ENCODE measurements around the gene PPM1H. TPM values are rescaled to one million over a fixed set of nuclear protein-coding genes. Genes with fewer than 3 reads are reported as not detected.

Gene PPM1H
- total and polyA plus RNA-seq, 10 of the 15 experiments (the other 5 are each of a cell fraction or from before 2014, with no cell fraction given), result 0.11 to 0.83 (median 0.49) TPM

GRCh38 chr12:62934799-62935674 is at the start of gene PPM1H (continued):
- TF ChIP-seq, protein P1, sequence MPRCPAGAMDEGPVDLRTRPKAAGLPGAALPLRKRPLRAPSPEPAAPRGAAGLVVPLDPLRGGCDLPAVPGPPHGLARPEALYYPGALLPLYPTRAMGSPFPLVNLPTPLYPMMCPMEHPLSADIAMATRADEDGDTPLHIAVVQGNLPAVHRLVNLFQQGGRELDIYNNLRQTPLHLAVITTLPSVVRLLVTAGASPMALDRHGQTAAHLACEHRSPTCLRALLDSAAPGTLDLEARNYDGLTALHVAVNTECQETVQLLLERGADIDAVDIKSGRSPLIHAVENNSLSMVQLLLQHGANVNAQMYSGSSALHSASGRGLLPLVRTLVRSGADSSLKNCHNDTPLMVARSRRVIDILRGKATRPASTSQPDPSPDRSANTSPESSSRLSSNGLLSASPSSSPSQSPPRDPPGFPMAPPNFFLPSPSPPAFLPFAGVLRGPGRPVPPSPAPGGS (IDR thresholded peaks at IDR 0.05; ENCODE audit: borderline replicate concordance, insufficient read depth, low read depth, low read length, poor library complexity, severe bottlenecking), result no peak
- TF ChIP-seq, protein P2, sequence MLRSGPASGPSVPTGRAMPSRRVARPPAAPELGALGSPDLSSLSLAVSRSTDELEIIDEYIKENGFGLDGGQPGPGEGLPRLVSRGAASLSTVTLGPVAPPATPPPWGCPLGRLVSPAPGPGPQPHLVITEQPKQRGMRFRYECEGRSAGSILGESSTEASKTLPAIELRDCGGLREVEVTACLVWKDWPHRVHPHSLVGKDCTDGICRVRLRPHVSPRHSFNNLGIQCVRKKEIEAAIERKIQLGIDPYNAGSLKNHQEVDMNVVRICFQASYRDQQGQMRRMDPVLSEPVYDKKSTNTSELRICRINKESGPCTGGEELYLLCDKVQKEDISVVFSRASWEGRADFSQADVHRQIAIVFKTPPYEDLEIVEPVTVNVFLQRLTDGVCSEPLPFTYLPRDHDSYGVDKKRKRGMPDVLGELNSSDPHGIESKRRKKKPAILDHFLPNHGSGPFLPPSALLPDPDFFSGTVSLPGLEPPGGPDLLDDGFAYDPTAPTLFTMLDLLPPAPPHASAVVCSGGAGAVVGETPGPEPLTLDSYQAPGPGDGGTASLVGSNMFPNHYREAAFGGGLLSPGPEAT (IDR thresholded peaks at IDR 0.05; ENCODE audit: low read depth), result no peak
- TF ChIP-seq IKZF1 (conservative IDR thresholded peaks at IDR 0.05) (peak; percentile 45; the same call in 1 of the 2 replicates), CHD4 (IDR thresholded peaks at IDR 0.05) (no peak), FOS (IDR thresholded peaks at IDR 0.05; ENCODE audit: borderline replicate concordance, extremely low read depth, insufficient read length) (no peak), CREB1 (IDR thresholded peaks at IDR 0.05; ENCODE audit: low read depth) (no peak), CBFB (IDR thresholded peaks at IDR 0.05; ENCODE audit: low read depth) (no peak), CBX5 (IDR thresholded peaks at IDR 0.05; ENCODE audit: low read depth) (no peak), SRF (IDR thresholded peaks at IDR 0.05; ENCODE audit: low read depth in 2 of 2, low read length in 2 of 2) (no peak), PAX5 (IDR thresholded peaks at IDR 0.05; ENCODE audit: borderline replicate concordance, low read depth, low read length) (no peak), RAD21 (IDR thresholded peaks at IDR 0.05; ENCODE audit: insufficient read depth, low read depth, low read length) (no peak), NR2F1 (conservative IDR thresholded peaks at IDR 0.05) (peak; percentile 88), TCF3 (IDR thresholded peaks at IDR 0.05; ENCODE audit: borderline replicate concordance, insufficient read depth, low read depth, low read length) (no peak), SIN3A (IDR thresholded peaks at IDR 0.05; ENCODE audit: low read depth, low read length) (no peak), DPF2 (IDR thresholded peaks at IDR 0.05) (0 out of 2 replicates have a peak, but pooled peaks have one; percentile 50), POU2F2 (IDR thresholded peaks at IDR 0.05; ENCODE audit: borderline replicate concordance, low read depth, low read length) (no peak), FOXK2 (IDR thresholded peaks at IDR 0.05) (no peak), HCFC1 (IDR thresholded peaks at IDR 0.05; ENCODE audit: low read length) (no peak), ESRRA (IDR thresholded peaks at IDR 0.05; ENCODE audit: low read length) (no peak), CUX1 (IDR thresholded peaks at IDR 0.05; ENCODE audit: insufficient replicate concordance, low read depth, low read length) (no peak), EGR1 (IDR thresholded peaks at IDR 0.05; ENCODE audit: borderline replicate concordance in 1 of 2, low read depth in 2 of 2, low read length in 2 of 2) (no peak)
- TF ChIP-seq, protein P3, sequence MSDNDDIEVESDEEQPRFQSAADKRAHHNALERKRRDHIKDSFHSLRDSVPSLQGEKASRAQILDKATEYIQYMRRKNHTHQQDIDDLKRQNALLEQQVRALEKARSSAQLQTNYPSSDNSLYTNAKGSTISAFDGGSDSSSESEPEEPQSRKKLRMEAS (IDR thresholded peaks at IDR 0.05; ENCODE audit: low read depth, low read length), result 0 out of 2 replicates have a peak, but pooled peaks have one; percentile 30

Measured in GM12878 (cell line).